Keratinocyte (primary cell): ENCODE results near the gene MAP7. TPM values are rescaled to one million over a fixed set of nuclear protein-coding genes. Genes with fewer than 3 reads are reported as not detected.

Source experiments
- DNase-seq: peaks from one replicate; pipeline ENCODE4 v3.0.0-alpha.2; 2011; ENCODE audit warnings: low read depth, missing footprints, low spot score
- FAIRE-seq: peaks from 2 replicates; lab custom pipeline; 2011; peaks lifted over from hg19 to GRCh38; lab: Jason Lieb, UNC
- H2AFZ ChIP-seq: 2 replicates; pipeline ENCODE4 v1.6.0; 2012; ENCODE audit warnings: low read length, control low read depth, inconsistent platforms; ENCODE audit not compliant: control insufficient read depth
- H3K27ac ChIP-seq: 2 replicates; pipeline ENCODE4 v1.5.1; 2011; ENCODE audit warnings: low read length; ENCODE audit not compliant: control insufficient read depth, insufficient read depth
- H3K27me3 ChIP-seq: 3 replicates; pipeline ENCODE4 v1.6.0; 2011; ENCODE audit warnings: low read length; ENCODE audit not compliant: control insufficient read depth, insufficient read depth; ENCODE audit errors: extremely low read depth
- H3K36me3 ChIP-seq, 2 experiments: 2 replicates in 1 of 2; 3 replicates in 1 of 2; pipeline ENCODE4 v1.5.1; 2011; ENCODE audit warnings: low read length in 2 of 2, mild to moderate bottlenecking in 1 of 2; ENCODE audit not compliant: control insufficient read depth in 2 of 2, insufficient read depth in 2 of 2; ENCODE audit errors: extremely low read depth in 1 of 2
- H3K4me1 ChIP-seq: 3 replicates; pipeline ENCODE4 v1.5.1; 2011; ENCODE audit warnings: low read length; ENCODE audit not compliant: control insufficient read depth, insufficient read depth; ENCODE audit errors: extremely low read depth
- H3K4me2 ChIP-seq: 3 replicates; pipeline ENCODE4 v1.6.0; 2011; ENCODE audit warnings: low read depth, low read length; ENCODE audit not compliant: control insufficient read depth, insufficient read depth; ENCODE audit errors: extremely low read depth
- H3K4me3 ChIP-seq, 3 experiments: fragments of 200-600 bp in 1 of 3; sonication (generic) in 1 of 3; 2 replicates in 2 of 3; 3 replicates in 1 of 3; pipeline ENCODE4 v1.5.1; 2011 to 2016; ENCODE audit warnings: low read length in 3 of 3, mild to moderate bottlenecking in 3 of 3, control low read depth in 2 of 3, inconsistent platforms in 1 of 3, low read depth in 1 of 3, mixed read lengths in 1 of 3, mixed run types in 1 of 3, moderate library complexity in 1 of 3; ENCODE audit not compliant: control insufficient read depth in 2 of 3, insufficient read depth in 2 of 3; ENCODE audit errors: extremely low read depth in 1 of 3
- H3K79me2 ChIP-seq: 2 replicates; pipeline ENCODE4 v1.6.0; 2012; ENCODE audit warnings: low read length; ENCODE audit not compliant: control insufficient read depth, insufficient read depth
- H3K9ac ChIP-seq: 3 replicates; pipeline ENCODE4 v1.6.0; 2011; ENCODE audit warnings: low read length; ENCODE audit not compliant: control insufficient read depth, insufficient read depth; ENCODE audit errors: extremely low read depth
- H3K9me1 ChIP-seq: 3 replicates; pipeline ENCODE4 v1.6.0; 2011; ENCODE audit warnings: low read length; ENCODE audit not compliant: control insufficient read depth, insufficient read depth; ENCODE audit errors: extremely low read depth
- H3K9me3 ChIP-seq: 2 replicates; pipeline ENCODE4 v1.5.1; 2012; ENCODE audit warnings: low read depth, low read length; ENCODE audit not compliant: control insufficient read depth
- H4K20me1 ChIP-seq: 3 replicates; pipeline ENCODE4 v1.6.0; 2011; ENCODE audit warnings: low read length; ENCODE audit not compliant: control insufficient read depth, insufficient read depth; ENCODE audit errors: extremely low read depth
- EZH2 ChIP-seq: IDR thresholded peaks from one replicate; pipeline ENCODE4 v1.6.1; 2012; ENCODE audit warnings: inconsistent platforms, mild to moderate bottlenecking, low read length, moderate library complexity
- dilution Hi-C: fragments of 300-500 bp; cut with MboI; formaldehyde crosslinking; loops from one replicate; pipeline ENCODE4 v1.7.0; 2020; ENCODE audit warnings: low sequenced_read_pairs; ENCODE audit not compliant: extremely low pct_ligation_motif_present
- polyA plus RNA-seq, 5 experiments: library from polyadenylated mRNA; depleted of rRNA in 3 of 5; stranded (reverse) in 3 of 5; stranded (forward) in 1 of 5; unstranded in 1 of 5; fragments of >200 nt; gene quantifications; 1 replicate in 1 of 5; 2 replicates in 3 of 5; 3 replicates in 1 of 5; pipeline versions ENCODE4 v1.2.1 to v1.2.3, GENCODE V29; 2011 to 2012; ENCODE audit warnings: missing spikeins in 2 of 5, low read depth in 1 of 5, low replicate concordance in 1 of 5
- TF ChIP-seq, protein P1 (sequence below), 3 experiments: IDR thresholded peaks in 1 of 3; conservative IDR thresholded peaks in 1 of 3; optimal IDR thresholded peaks in 1 of 3; 2 replicates in 2 of 3; 3 replicates in 1 of 3; pipeline versions ENCODE3 to v1.5.1; 2011; ENCODE audit warnings: low read length in 3 of 3, mild to moderate bottlenecking in 3 of 3, moderate library complexity in 2 of 3, control low read depth in 1 of 3, inconsistent platforms in 1 of 3; ENCODE audit not compliant: insufficient read depth in 2 of 3; ENCODE audit errors: extremely low read depth in 1 of 3

The MAP7 gene
- polyA plus RNA-seq, 1 donor (not counting 4 experiments of a cell fraction or from before 2014, with no cell fraction given), result 11.8 TPM

DNA sequence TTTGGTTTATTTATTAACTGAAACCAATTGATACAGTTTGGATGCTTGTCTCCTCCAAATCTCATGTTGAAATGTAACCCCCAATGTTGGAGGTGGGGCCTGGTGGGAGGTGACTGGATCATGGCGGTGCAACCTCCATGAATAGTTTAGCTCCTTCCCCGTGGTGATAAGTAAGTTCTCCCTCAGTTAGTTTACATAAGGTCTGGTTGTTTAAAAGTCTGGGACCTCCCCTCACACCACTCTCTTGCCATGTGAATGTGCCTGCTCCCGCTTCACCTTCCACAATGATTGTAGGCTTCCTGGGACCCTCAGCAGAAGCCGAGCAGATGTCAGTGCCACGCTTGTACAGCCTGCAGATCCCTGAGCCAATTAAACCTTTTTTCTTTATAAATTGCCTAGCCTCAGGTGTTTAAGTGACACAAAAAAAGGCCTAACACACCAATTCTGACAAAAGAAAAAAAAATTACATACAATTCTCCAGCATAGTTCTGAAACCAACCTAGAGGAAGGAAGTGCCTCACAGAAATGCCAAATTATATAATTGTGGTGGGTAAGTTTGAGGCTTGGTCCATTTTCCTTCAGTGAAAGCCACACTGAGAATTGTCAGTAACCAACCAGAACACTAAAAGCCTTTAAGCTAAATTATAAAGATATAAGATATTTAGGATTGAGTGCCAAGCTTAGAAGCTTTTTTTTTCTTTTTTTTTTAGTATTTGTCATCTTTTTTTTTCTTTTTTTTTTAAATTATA, 15.0 kb downstream of the MAP7 start:
- TF ChIP-seq, protein P1, sequence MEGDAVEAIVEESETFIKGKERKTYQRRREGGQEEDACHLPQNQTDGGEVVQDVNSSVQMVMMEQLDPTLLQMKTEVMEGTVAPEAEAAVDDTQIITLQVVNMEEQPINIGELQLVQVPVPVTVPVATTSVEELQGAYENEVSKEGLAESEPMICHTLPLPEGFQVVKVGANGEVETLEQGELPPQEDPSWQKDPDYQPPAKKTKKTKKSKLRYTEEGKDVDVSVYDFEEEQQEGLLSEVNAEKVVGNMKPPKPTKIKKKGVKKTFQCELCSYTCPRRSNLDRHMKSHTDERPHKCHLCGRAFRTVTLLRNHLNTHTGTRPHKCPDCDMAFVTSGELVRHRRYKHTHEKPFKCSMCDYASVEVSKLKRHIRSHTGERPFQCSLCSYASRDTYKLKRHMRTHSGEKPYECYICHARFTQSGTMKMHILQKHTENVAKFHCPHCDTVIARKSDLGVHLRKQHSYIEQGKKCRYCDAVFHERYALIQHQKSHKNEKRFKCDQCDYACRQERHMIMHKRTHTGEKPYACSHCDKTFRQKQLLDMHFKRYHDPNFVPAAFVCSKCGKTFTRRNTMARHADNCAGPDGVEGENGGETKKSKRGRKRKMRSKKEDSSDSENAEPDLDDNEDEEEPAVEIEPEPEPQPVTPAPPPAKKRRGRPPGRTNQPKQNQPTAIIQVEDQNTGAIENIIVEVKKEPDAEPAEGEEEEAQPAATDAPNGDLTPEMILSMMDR (optimal IDR thresholded peaks at IDR 0.05 in 1 of 3, IDR thresholded peaks at IDR 0.05 in 1 of 3, conservative IDR thresholded peaks at IDR 0.05 in 1 of 3; ENCODE audit: extremely low read depth in 1 of 3, insufficient read depth in 2 of 3, low read length in 3 of 3), result no peak
- TF ChIP-seq EZH2, result no peak
- Histone ChIP-seq H3K4me2 (no peak overlapping the region), H2AFZ (no peak overlapping the region), H3K9me3 (no peaks in the 10 kb centered on the region), H3K4me1 (no peaks in the 10 kb centered on the region), H3K79me2 (peaks cover 35% of the 10 kb centered on the region), H3K9ac (no peak overlapping the region), H3K9me1 (no peaks in the 10 kb centered on the region), H3K4me3 (no peak overlapping the region), H3K27ac (no peak overlapping the region), H3K27me3 (no peaks in the 10 kb centered on the region), H3K36me3 (no peaks in the 10 kb centered on the region), H4K20me1 (no peaks in the 10 kb centered on the region)
- no peak for FAIRE-seq
- DNase-seq, result no peak
- dilution Hi-C loops, result no loop called here

DNA sequence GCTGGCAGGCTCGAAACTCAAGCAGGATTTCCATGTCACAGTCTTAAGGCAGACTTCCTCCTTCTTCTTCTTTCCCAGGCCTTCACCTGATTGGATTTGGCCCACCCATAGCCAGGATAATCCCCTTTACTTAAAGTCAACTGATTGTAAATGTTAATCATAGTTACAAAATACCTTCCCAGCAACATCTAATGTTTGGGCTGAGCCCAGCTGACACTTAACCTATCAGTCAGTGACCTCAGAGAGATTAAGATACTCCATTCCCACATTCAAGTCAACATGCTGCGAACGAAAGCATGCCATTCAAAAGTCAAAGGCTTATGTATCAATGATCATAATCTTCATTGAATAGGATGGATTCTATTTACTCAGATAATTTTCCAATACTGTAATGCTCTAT, 16.0 kb downstream of the MAP7 start:
- Histone ChIP-seq H3K9ac (no peak overlapping the region), H3K4me3 (no peak overlapping the region), H3K36me3 (no peaks in the 10 kb centered on the region), H3K27me3 (no peaks in the 10 kb centered on the region), H2AFZ (no peak overlapping the region), H3K79me2 (peaks cover 31% of the 10 kb centered on the region), H3K4me1 (no peaks in the 10 kb centered on the region), H3K4me2 (no peak overlapping the region), H4K20me1 (no peaks in the 10 kb centered on the region), H3K9me3 (no peaks in the 10 kb centered on the region), H3K27ac (no peak overlapping the region), H3K9me1 (no peaks in the 10 kb centered on the region)
- dilution Hi-C loops, result no loop called here
- no peak for TF ChIP-seq EZH2
- TF ChIP-seq, protein P1 (optimal IDR thresholded peaks at IDR 0.05 in 1 of 3, IDR thresholded peaks at IDR 0.05 in 1 of 3, conservative IDR thresholded peaks at IDR 0.05 in 1 of 3; ENCODE audit: extremely low read depth in 1 of 3, insufficient read depth in 2 of 3, low read length in 3 of 3), result no peak
- FAIRE-seq (no peak), DNase-seq (no peak)
